Spleen (tissue), 11 donors: ENCODE data around the gene USP27X. TPM values are rescaled to one million over a fixed set of nuclear protein-coding genes. Genes with fewer than 3 reads are reported as not detected.

Experiments used
- DNase-seq: peaks from one replicate; pipeline ENCODE4 v3.0.0-alpha.2; 2020
- H3K27ac ChIP-seq, 8 donors: fragments of 200-600 bp; sonication (generic) in 7 of 8; 1 replicate in 4 of 8; 2 replicates in 4 of 8; pipeline versions ENCODE4 v1.5.0 to v1.8.0; 2016 to 2021; ENCODE audit warnings: inconsistent platforms in 4 of 8, mild to moderate bottlenecking in 4 of 8, moderate library complexity in 1 of 8
- H3K27me3 ChIP-seq, 7 donors: fragments of 200-600 bp; sonication (generic) in 6 of 7; replicated peaks in 1 of 7; 1 replicate in 4 of 7; 2 replicates in 3 of 7; pipeline versions ENCODE4 v1.5.0 to v1.8.0; 2016 to 2021; ENCODE audit warnings: inconsistent platforms in 3 of 7, mild to moderate bottlenecking in 1 of 7
- H3K36me3 ChIP-seq, 6 donors: fragments of 200-600 bp; sonication (generic) in 5 of 6; 1 replicate in 4 of 6; 2 replicates in 2 of 6; pipeline versions ENCODE4 v1.5.0 to v1.8.0; 2016 to 2021; ENCODE audit warnings: inconsistent platforms in 2 of 6
- H3K4me1 ChIP-seq, 6 donors: fragments of 200-600 bp; sonication (generic) in 5 of 6; 1 replicate in 3 of 6; 2 replicates in 3 of 6; pipeline versions ENCODE4 v1.5.0 to v1.8.0; 2016 to 2021; ENCODE audit warnings: inconsistent platforms in 3 of 6
- H3K4me3 ChIP-seq, 8 donors: fragments of 200-600 bp; sonication (generic) in 7 of 8; 1 replicate in 4 of 8; 2 replicates in 4 of 8; pipeline versions ENCODE4 v1.5.0 to v1.8.0; 2016 to 2021; ENCODE audit warnings: inconsistent platforms in 4 of 8, mild to moderate bottlenecking in 4 of 8, moderate library complexity in 2 of 8
- H3K9me3 ChIP-seq, 8 donors: fragments of 200-600 bp; sonication (generic) in 7 of 8; 1 replicate in 4 of 8; 2 replicates in 4 of 8; pipeline versions ENCODE4 v1.5.0 to v1.8.0; 2016 to 2021; ENCODE audit warnings: inconsistent platforms in 4 of 8
- CTCF ChIP-seq, 11 experiments: fragments of 200-600 bp in 7 of 11; fragments of 450-650 bp in 4 of 11; sonication (generic) in 4 of 11; IDR thresholded peaks in 8 of 11; conservative IDR thresholded peaks in 3 of 11; 1 replicate in 7 of 11; 2 replicates in 4 of 11; pipeline versions ENCODE4 v1.4.0 to v1.8.0; 2016 to 2021; ENCODE audit warnings: antibody characterized with exemption in 11 of 11, inconsistent platforms in 4 of 11, mild to moderate bottlenecking in 1 of 11
- POLR2A ChIP-seq, 3 donors: fragments of 450-650 bp; IDR thresholded peaks; one replicate each; pipeline ENCODE4 v1.5.1; 2017; ENCODE audit warnings: antibody characterized with exemption in 3 of 3, mild to moderate bottlenecking in 1 of 3
- POLR2AphosphoS5 ChIP-seq, 3 donors: sonication (generic); formaldehyde crosslinking; IDR thresholded peaks; one replicate each; pipeline ENCODE4 v1.5.1; 2017; ENCODE audit warnings: antibody characterized with exemption in 3 of 3
- WGBS, 5 donors: extraction: QIAGEN DNeasy Blood & Tissue Kit in 3 of 5; methylation state at CpG; one replicate each; pipeline versions ENCODE4 v1.1.5 to v1.1.7; 2013 to 2018; 5-methylcytosine and 5-hydroxymethylcytosine counted together
- intact Hi-C: fragments of 100-400 bp; cut with DNase I; formaldehyde crosslinking; loops from one replicate; pipeline ENCODE4 v1.15.0; 2023; ENCODE audit warnings: low total_unique reads
- polyA plus RNA-seq, 3 donors: library from polyadenylated mRNA; stranded (reverse); fragments of 200-250 nt; gene quantifications; one replicate each; pipeline ENCODE4 v1.2.1, GENCODE V29; 2013
- total RNA-seq, 7 donors: library from RNA; depleted of rRNA in 3 of 7; stranded (reverse); fragments of >200 nt in 3 of 7; fragmentation: NEBNext Ultra II Directional in 4 of 7; extraction: Animal tissue kit (Norgen Biotek cat#: 25700) in 4 of 7; gene quantifications; one replicate each; pipeline versions ENCODE4 v1.1.0 to v1.2.1, GENCODE V29; 2016 to 2021
- donor health status: healthy with polysubstance abuse.
- donor health status: DM: no; HTN: no; CAD: no; lungs with moderate emphysema.
- donor health status: DM: no; HTN: no; CAD: no.
- donor health status: Bipolar disorder and iron deficiency.
- donor health status: healthy.
- donor health status: DM: no; HTN: no; CAD: no.
- donor health status: DM: yes; HTN: yes; CAD: no.

USP27X gene
- total and polyA plus RNA-seq, 10 donors: 1.3 to 3.7 (median 2.3) TPM

- intact Hi-C loops: no loop called here
- DNase-seq: no peak
- no peaks in the 10 kb centered on the region for H3K36me3 ChIP-seq
- no peak overlapping the region for H3K27ac ChIP-seq
- H3K4me3 ChIP-seq: no peak overlapping the region
- peaks cover 0 to 22% (median 10%) of the 10 kb centered on the region in 8 donors for H3K9me3 ChIP-seq
- H3K4me1 ChIP-seq: no peaks in the 10 kb centered on the region
- TF ChIP-seq POLR2AphosphoS5 (IDR thresholded peaks at IDR 0.05): no peak
- TF ChIP-seq POLR2A (IDR thresholded peaks at IDR 0.05): no peak
- TF ChIP-seq CTCF (IDR thresholded peaks at IDR 0.05 in 8 of 11, conservative IDR thresholded peaks at IDR 0.05 in 3 of 11): no peak
- H3K27me3 ChIP-seq: peaks cover 0 to 16% (median 6%) of the 10 kb centered on the region in 7 donors
Observed at GRCh38 chrX:49901048-49901447, 21.8 kb downstream of the USP27X start.

DNA sequence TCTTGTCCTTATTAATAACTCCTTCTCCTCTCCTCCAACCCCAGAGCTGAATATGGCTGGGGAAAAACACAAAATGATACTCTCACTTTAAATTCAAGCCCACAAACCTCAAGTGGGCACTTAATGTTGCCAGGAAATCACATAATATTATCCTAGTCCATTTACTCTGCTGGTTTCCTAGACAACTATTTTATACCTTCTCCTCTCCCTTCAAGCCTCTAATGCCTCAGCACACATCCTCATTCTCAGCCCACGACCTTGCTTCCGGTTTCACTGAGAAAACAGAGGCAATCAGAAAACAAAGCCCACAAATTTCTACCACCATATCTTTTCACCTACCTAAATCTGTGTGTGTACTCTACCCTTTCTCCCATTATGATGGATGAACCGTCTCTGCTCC, 31.1 kb downstream of the USP27X start:
- Histone ChIP-seq H3K4me3 (no peak overlapping the region), H3K9me3 (no peaks in the 10 kb centered on the region), H3K27me3 (peaks cover 0 to 9% (median 0%) of the 10 kb centered on the region in 7 donors), H3K36me3 (no peaks in the 10 kb centered on the region), H3K27ac (no peak overlapping the region), H3K4me1 (no peaks in the 10 kb centered on the region)
- whole genome bisulfite sequencing, 5 donors: 14 to 34% (median 25%) methylated on average over 3 of the region's 3 CpGs
- intact Hi-C loops: loop anchor here (10.0 kb wide), 2 partner anchors 174 to 674 kb away; no protein-coding TSS in a partner anchor
- no peak for DNase-seq
- TF ChIP-seq POLR2AphosphoS5 (IDR thresholded peaks at IDR 0.05): no peak
- TF ChIP-seq CTCF (IDR thresholded peaks at IDR 0.05 in 8 of 11, conservative IDR thresholded peaks at IDR 0.05 in 3 of 11): no peak
- TF ChIP-seq POLR2A (IDR thresholded peaks at IDR 0.05): no peak

- Histone ChIP-seq H3K27ac (no peak overlapping the region), H3K4me3 (no peak overlapping the region), H3K9me3 (no peaks in the 10 kb centered on the region), H3K27me3 (peaks cover 0 to 9% (median 0%) of the 10 kb centered on the region in 7 donors), H3K36me3 (no peaks in the 10 kb centered on the region), H3K4me1 (no peaks in the 10 kb centered on the region)
- TF ChIP-seq POLR2AphosphoS5 (IDR thresholded peaks at IDR 0.05): no peak
- TF ChIP-seq CTCF (IDR thresholded peaks at IDR 0.05 in 8 of 11, conservative IDR thresholded peaks at IDR 0.05 in 3 of 11): no peak
- no peak for TF ChIP-seq POLR2A (IDR thresholded peaks at IDR 0.05)
- DNase-seq: no peak
- 67 to 95% (median 84%) methylated on average over 1 to 3 of the region's 3 CpGs for WGBS, 5 donors
- intact Hi-C loops: loop anchor here (10.0 kb wide), 2 partner anchors 173 to 673 kb away; no protein-coding TSS in a partner anchor
Observed at GRCh38 chrX:49912086-49912485, 32.8 kb downstream of the USP27X start.

DNA sequence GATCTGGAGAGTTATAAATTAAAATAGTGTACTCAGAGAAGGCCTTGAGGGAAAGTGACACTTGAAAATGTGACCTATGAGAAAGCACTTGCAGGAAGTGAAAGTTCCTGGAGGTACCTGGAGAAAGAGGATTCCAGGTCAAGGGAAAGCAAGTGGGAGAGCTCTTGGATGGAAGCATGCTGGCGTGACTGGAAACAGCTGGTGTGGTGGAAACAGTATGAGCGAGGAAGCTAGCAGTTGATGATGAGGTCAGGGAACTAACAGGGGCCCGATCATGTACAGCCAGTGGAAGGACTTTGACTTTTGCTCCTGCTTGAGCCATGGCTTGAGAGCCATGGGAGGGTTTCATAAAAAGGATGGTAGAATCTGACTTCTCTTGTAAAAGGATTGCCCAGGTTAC, 33.6 kb downstream of the USP27X start:
- intact Hi-C loops: loop anchor here (10.0 kb wide), 2 partner anchors 172 to 672 kb away; no protein-coding TSS in a partner anchor
- H3K4me1 ChIP-seq: no peaks in the 10 kb centered on the region
- H3K36me3 ChIP-seq: no peaks in the 10 kb centered on the region
- H3K27me3 ChIP-seq: peaks cover 0 to 9% (median 0%) of the 10 kb centered on the region in 7 donors
- WGBS, 5 donors: 56 to 73% (median 66%) methylated on average over 3 of the region's 3 CpGs
- no peak for DNase-seq
- H3K4me3 ChIP-seq: no peak overlapping the region
- no peaks in the 10 kb centered on the region for H3K9me3 ChIP-seq
- H3K27ac ChIP-seq: no peak overlapping the region
- TF ChIP-seq POLR2AphosphoS5 (IDR thresholded peaks at IDR 0.05): no peak
- no peak for TF ChIP-seq CTCF (IDR thresholded peaks at IDR 0.05 in 8 of 11, conservative IDR thresholded peaks at IDR 0.05 in 3 of 11)
- TF ChIP-seq POLR2A (IDR thresholded peaks at IDR 0.05): no peak
